HCT116 (cell line): ENCODE results near the gene ZSCAN26. TPM values are rescaled to one million over a fixed set of nuclear protein-coding genes. Genes with fewer than 3 reads are reported as not detected.

Experiments used
- ATAC-seq: fragments of 200-7000 bp; cut with Tn5 transposase; 2 replicates; pipeline ENCODE4 v1.9.1; 2020; ENCODE audit warnings: mild to moderate bottlenecking, moderate library complexity
- BruUV-seq: library from RNA; stranded (reverse); fragments of 400-500 nt; replicated peaks from 2 replicates; lab custom pipeline; 2021; lab: Mats Ljungman, UMichigan
- CTCF ChIA-PET: fragments of 300-600 bp; sonication (Branson Sonifier 250); formaldehyde crosslinking; loops from one replicate; lab custom pipeline; 2021; ENCODE audit warnings: antibody characterized with exemption; lab: Charles Lee
- POLR2A ChIA-PET: fragments of 300-600, 350-600 bp; sonication (Branson Sonifier 250); formaldehyde crosslinking; loops from one replicate; lab custom pipeline; 2021; ENCODE audit warnings: antibody characterized with exemption; lab: Charles Lee
- RAD21 ChIA-PET, 2 experiments: fragments of 300-600 bp; sonication (Branson Sonifier 250); formaldehyde crosslinking; loops; one replicate each; lab custom pipeline; 2023; ENCODE audit warnings: low total read pairs in 2 of 2; ENCODE audit not compliant: uncharacterized antibody in 2 of 2, unreplicated experiment in 2 of 2, low non-redundant PET in 1 of 2; lab: Charles Lee
- DNase-seq: peaks from one replicate; pipeline ENCODE4 v3.0.0-alpha.2; 2010; ENCODE audit warnings: low read depth, low spot score
- H2AFZ ChIP-seq: fragments of 200-600 bp; shearing (Covaris generic), sonication (generic); 2 replicates; pipeline ENCODE4 v1.6.1; 2017; ENCODE audit warnings: low read depth, mixed run types, mixed read lengths, antibody characterized with exemption, low read length; ENCODE audit not compliant: poor library complexity, severe bottlenecking
- H3K27ac ChIP-seq: 2 replicates; pipeline ENCODE4 v1.5.1; 2012; ENCODE audit warnings: low read depth, low read length
- H3K27me3 ChIP-seq: fragments of 200-600 bp; sonication (generic); 2 replicates; pipeline ENCODE4 v1.6.1; 2016; ENCODE audit warnings: mixed run types, low read length, mixed read lengths; ENCODE audit not compliant: insufficient read depth
- H3K36me3 ChIP-seq, 2 experiments: fragments of 200-500 bp in 1 of 2; fragments of 200-600 bp in 1 of 2; sonication (Bioruptor generic) in 1 of 2; sonication (generic) in 1 of 2; 2 replicates each; pipeline versions ENCODE4 v1.5.1 to v1.6.1; 2014 to 2016; ENCODE audit warnings: low read length in 2 of 2, inconsistent platforms in 1 of 2, mixed read lengths in 1 of 2, mixed run types in 1 of 2; ENCODE audit not compliant: insufficient read depth in 2 of 2, control insufficient read depth in 1 of 2
- H3K4me1 ChIP-seq, 2 experiments: fragments of 200-600 bp in 1 of 2; sonication (generic) in 1 of 2; 2 replicates each; pipeline versions ENCODE4 v1.5.1 to v1.6.1; 2012 to 2017; ENCODE audit warnings: low read length in 2 of 2, inconsistent platforms in 1 of 2, mild to moderate bottlenecking in 1 of 2, mixed read lengths in 1 of 2, mixed run types in 1 of 2, moderate library complexity in 1 of 2; ENCODE audit not compliant: insufficient read depth in 2 of 2, control insufficient read depth in 1 of 2
- H3K4me2 ChIP-seq: fragments of 200-600 bp; sonication (generic); 2 replicates; pipeline ENCODE4 v1.6.1; 2017; ENCODE audit warnings: mixed run types, low read length, mixed read lengths
- H3K4me3 ChIP-seq, 2 experiments: fragments of 200-600 bp in 1 of 2; sonication (generic) in 1 of 2; replicated peaks in 1 of 2; 2 replicates each; pipeline ENCODE4 v1.5.1; 2011 to 2016; ENCODE audit warnings: low read length in 2 of 2, control low read depth in 1 of 2, low read depth in 1 of 2, mild to moderate bottlenecking in 1 of 2, mixed read lengths in 1 of 2, mixed run types in 1 of 2
- H3K79me2 ChIP-seq: fragments of 200-600 bp; sonication (generic); 2 replicates; pipeline ENCODE4 v1.6.1; 2017; ENCODE audit warnings: mild to moderate bottlenecking, mixed run types, low read length, moderate library complexity, mixed read lengths; ENCODE audit not compliant: insufficient read depth
- H3K9ac ChIP-seq: fragments of 200-600 bp; sonication (generic); 2 replicates; pipeline ENCODE4 v1.6.1; 2016; ENCODE audit warnings: low read length, mixed read lengths
- H3K9me2 ChIP-seq: fragments of 200-600 bp; sonication (generic), shearing (Covaris generic); 2 replicates; pipeline ENCODE4 v1.6.1; 2017; ENCODE audit warnings: mixed run types, mild to moderate bottlenecking, moderate library complexity; ENCODE audit not compliant: insufficient read depth
- H3K9me3 ChIP-seq, 2 experiments: fragments of 200-500 bp in 1 of 2; fragments of 200-600 bp in 1 of 2; sonication (Bioruptor generic) in 1 of 2; sonication (generic) in 1 of 2; 2 replicates each; pipeline ENCODE4 v1.6.1; 2014 to 2017; ENCODE audit warnings: low read length in 2 of 2, mixed read lengths in 2 of 2, inconsistent platforms in 1 of 2, low read depth in 1 of 2, mild to moderate bottlenecking in 1 of 2, mixed run types in 1 of 2, moderate library complexity in 1 of 2; ENCODE audit not compliant: control insufficient read depth in 1 of 2, insufficient read depth in 1 of 2
- H4K20me1 ChIP-seq: fragments of 200-600 bp; sonication (generic), shearing (Covaris generic); 2 replicates; pipeline ENCODE4 v1.6.1; 2017; ENCODE audit warnings: mixed run types, mild to moderate bottlenecking, moderate library complexity; ENCODE audit not compliant: insufficient read depth
- ATF3 ChIP-seq: IDR thresholded peaks from 2 replicates; pipeline ENCODE4 v1.6.1; 2012
- CBX3 ChIP-seq: IDR thresholded peaks from 2 replicates; pipeline ENCODE4 v1.6.1; 2012; ENCODE audit warnings: low read depth
- EZH2phosphoT487 ChIP-seq: fragments of 200-600 bp; IDR thresholded peaks from 2 replicates; pipeline ENCODE4 v1.6.1; 2018; ENCODE audit warnings: antibody characterized with exemption, borderline replicate concordance
- JUND ChIP-seq: IDR thresholded peaks from 2 replicates; pipeline ENCODE4 v1.6.1; 2012
- POLR2A ChIP-seq: IDR thresholded peaks from 2 replicates; pipeline ENCODE4 v1.7.0; 2011; ENCODE audit warnings: borderline replicate concordance; ENCODE audit not compliant: insufficient read depth, insufficient read length; ENCODE audit errors: extremely low read depth
- REST ChIP-seq: IDR thresholded peaks from 2 replicates; pipeline ENCODE4 v1.6.1; 2012; ENCODE audit warnings: low read depth
- SP1 ChIP-seq: IDR thresholded peaks from 2 replicates; pipeline ENCODE4 v1.6.1; 2012; ENCODE audit warnings: low read depth
- intact Hi-C: fragments of 100-400 bp; cut with micrococcal nuclease; formaldehyde crosslinking; loops from 2 replicates; pipeline ENCODE4 v1.10.0; 2022
- total RNA-seq: library from RNA; stranded (reverse); gene quantifications from one replicate; pipeline ENCODE4 v1.2.1, GENCODE V29; 2021; ENCODE audit not compliant: unreplicated experiment

Gene ZSCAN26
- total RNA-seq, 1 experiment from 2014 or later = 10.3 TPM

- TF ChIP-seq REST = no peak
- TF ChIP-seq, all 23 proteins: peak for 11
Observed at GRCh38 chr6:28252009-28252975, 14.7 kb upstream of the ZSCAN26 start, which contains the start of gene ZKSCAN4 (continued).

- TF ChIP-seq CBX3 (no peak), JUND (no peak), SP1 (no peak), POLR2A (no peak), EZH2phosphoT487 (no peak), ATF3 (no peak)
- Histone ChIP-seq H3K4me2 (no peak overlapping the region), H3K4me3 (no peak overlapping the region), H2AFZ (no peak overlapping the region), H3K9me2 (no peaks in the 10 kb centered on the region), H3K36me3 (no peaks in the 10 kb centered on the region), H3K27ac (no peak overlapping the region), H3K9me3 (no peaks in the 10 kb centered on the region), H4K20me1 (no peaks in the 10 kb centered on the region), H3K9ac (no peak overlapping the region), H3K79me2 (peaks cover 12% of the 10 kb centered on the region), H3K27me3 (no peaks in the 10 kb centered on the region), H3K4me1 (peaks cover 7 to 15% of the 10 kb centered on the region in 2 experiments; a peak in 3 of 4 replicates)
- ChIA-PET POLR2A (interaction anchor here (1.2 to 2.5 kb wide), 3 partner anchors 10 to 15 kb away, joined by 4 to 11 read pairs (median 4); partner anchors contain the start of gene ZSCAN26), CTCF (no interaction called here), RAD21 (no interaction called here)
- ATAC-seq (no peak), DNase-seq (no peak)
- no TSS peak for BruUV-seq
- intact Hi-C loops = no loop called here
Observed at GRCh38 chr6:28254121-28254519, 12.8 kb upstream of the ZSCAN26 start.
